Measurements from ENCODE around the gene R3HCC1L. TPM values are rescaled to one million over a fixed set of nuclear protein-coding genes. Genes with fewer than 3 reads are reported as not detected.

The R3HCC1L gene
- total RNA-seq, 3 donors from 2014 or later (not counting 1 experiment from before 2014, with no cell fraction given), result 17.9 to 25.6 (median 23.3) TPM

DNA sequence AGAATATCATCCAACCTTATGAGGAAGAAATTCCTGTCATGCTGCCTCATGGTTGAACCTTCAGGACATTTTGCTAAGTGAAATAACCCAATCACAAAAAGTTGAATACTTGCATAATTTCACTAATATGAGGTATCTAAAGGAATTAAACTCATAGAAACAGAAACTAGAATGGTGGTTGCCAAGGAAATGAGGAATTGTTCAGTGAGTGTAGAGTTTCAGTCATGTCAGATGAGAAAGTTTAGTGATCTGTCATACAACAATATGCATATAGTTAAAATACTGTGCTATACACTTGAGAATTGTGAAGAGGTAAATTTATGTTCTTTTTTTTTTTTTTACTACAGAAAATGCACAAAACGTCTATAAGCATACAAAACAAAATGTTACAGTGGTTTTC, 60.7 kb downstream of the R3HCC1L start:
- H3K27ac ChIP-seq (ENCODE audit: low read length), result no peak overlapping the region
- Mint-ChIP-seq H3K4me3 (no peak overlapping the region), H3K9me3 (no peaks in the 10 kb centered on the region), H3K27ac (no peak overlapping the region), H3K27me3 (ENCODE audit: low read depth in 2 of 2) (no peaks in the 10 kb centered on the region), H3K36me3 (no peaks in the 10 kb centered on the region), H3K4me1 (peaks cover 19 to 26% of the 10 kb centered on the region in 2 donors)
- WGBS (ENCODE audit: insufficient coverage), result no CpG with 5 or more reads among the region's 1 CpG
- no peaks in the 10 kb centered on the region for H3K4me1 ChIP-seq (ENCODE audit: control insufficient read depth, insufficient read depth, low read length)
- intact Hi-C loops (cut with micrococcal nuclease), result no loop called here
- no peaks in the 10 kb centered on the region for H3K27me3 ChIP-seq (ENCODE audit: control insufficient read depth, insufficient read depth, low read length)
- H3K36me3 ChIP-seq (ENCODE audit: control insufficient read depth, insufficient read depth, low read length), result peaks cover 6% of the 10 kb centered on the region
- no peaks in the 10 kb centered on the region for H3K9me3 ChIP-seq (ENCODE audit: control insufficient read depth, insufficient read depth, low read length)
- ATAC-seq, result no peak
- TF ChIP-seq, protein P1, sequence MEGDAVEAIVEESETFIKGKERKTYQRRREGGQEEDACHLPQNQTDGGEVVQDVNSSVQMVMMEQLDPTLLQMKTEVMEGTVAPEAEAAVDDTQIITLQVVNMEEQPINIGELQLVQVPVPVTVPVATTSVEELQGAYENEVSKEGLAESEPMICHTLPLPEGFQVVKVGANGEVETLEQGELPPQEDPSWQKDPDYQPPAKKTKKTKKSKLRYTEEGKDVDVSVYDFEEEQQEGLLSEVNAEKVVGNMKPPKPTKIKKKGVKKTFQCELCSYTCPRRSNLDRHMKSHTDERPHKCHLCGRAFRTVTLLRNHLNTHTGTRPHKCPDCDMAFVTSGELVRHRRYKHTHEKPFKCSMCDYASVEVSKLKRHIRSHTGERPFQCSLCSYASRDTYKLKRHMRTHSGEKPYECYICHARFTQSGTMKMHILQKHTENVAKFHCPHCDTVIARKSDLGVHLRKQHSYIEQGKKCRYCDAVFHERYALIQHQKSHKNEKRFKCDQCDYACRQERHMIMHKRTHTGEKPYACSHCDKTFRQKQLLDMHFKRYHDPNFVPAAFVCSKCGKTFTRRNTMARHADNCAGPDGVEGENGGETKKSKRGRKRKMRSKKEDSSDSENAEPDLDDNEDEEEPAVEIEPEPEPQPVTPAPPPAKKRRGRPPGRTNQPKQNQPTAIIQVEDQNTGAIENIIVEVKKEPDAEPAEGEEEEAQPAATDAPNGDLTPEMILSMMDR (IDR thresholded peaks at IDR 0.05), result no peak
- DNase-seq, result no peak
- no peak overlapping the region for H3K4me3 ChIP-seq (ENCODE audit: low read length)

- Histone ChIP-seq H3K36me3 (ENCODE audit: control insufficient read depth, insufficient read depth, low read length) (peaks cover 6% of the 10 kb centered on the region), H3K27ac (ENCODE audit: low read length) (no peak overlapping the region), H3K4me1 (ENCODE audit: control insufficient read depth, insufficient read depth, low read length) (no peaks in the 10 kb centered on the region), H3K9me3 (ENCODE audit: control insufficient read depth, insufficient read depth, low read length) (no peaks in the 10 kb centered on the region), H3K27me3 (ENCODE audit: control insufficient read depth, insufficient read depth, low read length) (no peaks in the 10 kb centered on the region), H3K4me3 (ENCODE audit: low read length) (no peak overlapping the region)
- ATAC-seq (no peak), DNase-seq (no peak)
- WGBS (ENCODE audit: insufficient coverage), result 92% methylated on average over 6 of the region's 6 CpGs
- Mint-ChIP-seq H3K36me3 (no peaks in the 10 kb centered on the region), H3K27me3 (ENCODE audit: low read depth in 2 of 2) (no peaks in the 10 kb centered on the region), H3K9me3 (no peaks in the 10 kb centered on the region), H3K4me1 (peaks cover 25 to 26% of the 10 kb centered on the region in 2 donors), H3K27ac (no peak overlapping the region), H3K4me3 (no peak overlapping the region)
- TF ChIP-seq, protein P1 (IDR thresholded peaks at IDR 0.05), result no peak
- intact Hi-C loops (cut with micrococcal nuclease), result no loop called here
These were observed 62.5 kb downstream of the R3HCC1L start for GRCh38 chr10:98196985-98197384.

GRCh38 chr10:98201760-98202159, 67.3 kb downstream of the R3HCC1L start:
- intact Hi-C loops (cut with micrococcal nuclease), result no loop called here
- 97% methylated on average over 5 of the region's 5 CpGs for WGBS (ENCODE audit: insufficient coverage)

GRCh38 chr10:98202378-98202777, 67.9 kb downstream of the R3HCC1L start:
- TF ChIP-seq, protein P1 (IDR thresholded peaks at IDR 0.05), result no peak
- H3K27ac Mint-ChIP-seq, result no peak overlapping the region

More at GRCh38 chr10:98201760-98202159, 67.3 kb downstream of the R3HCC1L start:
- Histone ChIP-seq H3K9me3 (ENCODE audit: control insufficient read depth, insufficient read depth, low read length) (no peaks in the 10 kb centered on the region), H3K27me3 (ENCODE audit: control insufficient read depth, insufficient read depth, low read length) (no peaks in the 10 kb centered on the region), H3K4me3 (ENCODE audit: low read length) (no peak overlapping the region), H3K4me1 (ENCODE audit: control insufficient read depth, insufficient read depth, low read length) (no peaks in the 10 kb centered on the region), H3K36me3 (ENCODE audit: control insufficient read depth, insufficient read depth, low read length) (no peaks in the 10 kb centered on the region), H3K27ac (ENCODE audit: low read length) (no peak overlapping the region)
- DNase-seq (no peak), ATAC-seq (no peak)
- H3K27ac Mint-ChIP-seq, result no peak overlapping the region
- H3K4me1 Mint-ChIP-seq, result peaks cover 22 to 25% of the 10 kb centered on the region in 2 donors
- TF ChIP-seq, protein P1 (IDR thresholded peaks at IDR 0.05), result no peak
- no peak overlapping the region for H3K4me3 Mint-ChIP-seq
- H3K36me3 Mint-ChIP-seq, result no peaks in the 10 kb centered on the region
- H3K9me3 Mint-ChIP-seq, result no peaks in the 10 kb centered on the region
- no peaks in the 10 kb centered on the region for H3K27me3 Mint-ChIP-seq (ENCODE audit: low read depth in 2 of 2)

More at GRCh38 chr10:98202378-98202777, 67.9 kb downstream of the R3HCC1L start:
- Mint-ChIP-seq H3K4me1 (peaks cover 16 to 21% of the 10 kb centered on the region in 2 donors), H3K27me3 (ENCODE audit: low read depth in 2 of 2) (no peaks in the 10 kb centered on the region), H3K9me3 (no peaks in the 10 kb centered on the region), H3K36me3 (no peaks in the 10 kb centered on the region), H3K4me3 (no peak overlapping the region)
- Histone ChIP-seq H3K27me3 (ENCODE audit: control insufficient read depth, insufficient read depth, low read length) (no peaks in the 10 kb centered on the region), H3K4me1 (ENCODE audit: control insufficient read depth, insufficient read depth, low read length) (no peaks in the 10 kb centered on the region), H3K4me3 (ENCODE audit: low read length) (no peak overlapping the region), H3K27ac (ENCODE audit: low read length) (no peak overlapping the region), H3K36me3 (ENCODE audit: control insufficient read depth, insufficient read depth, low read length) (no peaks in the 10 kb centered on the region), H3K9me3 (ENCODE audit: control insufficient read depth, insufficient read depth, low read length) (no peaks in the 10 kb centered on the region)
- no peak for ATAC-seq
- intact Hi-C loops (cut with micrococcal nuclease), result no loop called here
- DNase-seq, result no peak
- WGBS (ENCODE audit: insufficient coverage), result 97% methylated on average over 8 of the region's 8 CpGs
